Measurements from ENCODE around the gene FAM170B.

Gene FAM170B

DNA sequence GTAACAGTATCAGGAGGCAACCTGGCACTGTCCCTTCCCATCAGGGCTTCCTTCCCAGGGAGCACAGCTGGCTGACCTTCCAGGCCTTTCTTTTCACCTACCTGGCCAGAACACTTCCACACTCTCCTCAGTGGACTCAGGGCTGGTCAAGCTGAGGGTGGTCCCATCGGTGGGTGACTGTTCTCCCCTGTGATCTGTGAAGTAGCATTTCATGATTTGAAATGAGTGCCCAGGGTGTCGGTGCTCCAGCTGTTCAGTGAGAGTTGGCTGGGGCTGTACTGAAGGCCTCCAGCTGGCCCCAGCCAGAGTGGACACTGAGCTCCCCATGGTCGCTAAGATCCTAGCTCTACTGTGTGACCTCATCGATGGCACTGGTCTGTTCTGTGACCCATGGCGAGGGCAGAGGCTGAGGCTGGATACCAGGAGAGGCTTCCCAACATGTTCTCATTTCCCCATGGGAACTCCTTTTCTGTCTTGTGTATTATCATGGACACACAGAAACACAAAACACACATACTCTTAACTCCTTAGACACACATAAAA, at the start of gene FAM170B:
Gene FAM170B, minus strand, starts transcription at position 316 of the 543 bp plus-strand sequence. Its CDS starts 103 bp downstream, at position 213.
- peak within 1 kb of the TSS; percentile 21 for H3K27ac Mint-ChIP-seq
- no peak for DNase-seq (ENCODE audit: low spot score in 2 of 2)
- H3K9me3 Mint-ChIP-seq, result peaks cover 3% of the 10 kb centered on the region
- H3K36me3 Mint-ChIP-seq, result peaks cover 7% of the 10 kb centered on the region
- H3K4me3 Mint-ChIP-seq, result no peak within 1 kb of the TSS
- no peak for ATAC-seq (ENCODE audit: low read depth)
- peaks cover 10% of the 10 kb centered on the region for H3K27me3 Mint-ChIP-seq
- peaks cover 21% of the 10 kb centered on the region for H3K4me1 Mint-ChIP-seq

- Mint-ChIP-seq H3K4me3 (no peak overlapping the region), H3K27me3 (no peaks in the 10 kb centered on the region), H3K4me1 (peaks cover 73% of the 10 kb centered on the region), H3K36me3 (peaks cover 4% of the 10 kb centered on the region), H3K9me3 (peaks cover 2% of the 10 kb centered on the region), H3K27ac (peak overlapping the region; percentile 77)
- ATAC-seq (ENCODE audit: low read depth) (no peak), DNase-seq (ENCODE audit: low spot score in 2 of 2) (no peak)
Observed at GRCh38 chr10:49182776-49183175, 49.0 kb upstream of the FAM170B start.

DNA sequence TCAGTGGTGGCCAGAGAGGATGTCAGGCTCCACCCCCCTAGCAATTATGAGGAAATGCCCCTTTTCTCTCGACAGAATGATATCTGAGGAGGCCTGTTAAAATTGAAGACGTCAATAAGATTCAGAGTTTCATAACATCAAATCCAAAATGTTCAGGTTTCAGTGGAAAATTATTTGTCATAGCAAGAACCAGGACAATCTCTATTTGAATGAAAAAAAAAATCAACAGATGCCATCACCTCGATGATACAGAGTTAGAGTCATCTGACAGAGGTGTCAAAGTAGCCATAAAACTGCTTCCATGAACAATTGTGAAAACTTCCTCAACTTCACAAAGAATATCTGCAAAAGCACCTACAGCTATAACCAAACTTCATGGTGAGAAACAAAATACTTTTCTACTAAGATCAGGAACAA, 46.6 kb upstream of the FAM170B start:
- ATAC-seq (ENCODE audit: low read depth) (peak; percentile 63), DNase-seq (ENCODE audit: low spot score in 2 of 2) (no peak)
- peaks cover 73% of the 10 kb centered on the region for H3K4me1 Mint-ChIP-seq
- peak overlapping the region; percentile 21 for H3K4me3 Mint-ChIP-seq
- peak overlapping the region; percentile 90 for H3K27ac Mint-ChIP-seq
- H3K9me3 Mint-ChIP-seq, result no peaks in the 10 kb centered on the region
- no peaks in the 10 kb centered on the region for H3K27me3 Mint-ChIP-seq
- H3K36me3 Mint-ChIP-seq, result peaks cover 2% of the 10 kb centered on the region

DNA sequence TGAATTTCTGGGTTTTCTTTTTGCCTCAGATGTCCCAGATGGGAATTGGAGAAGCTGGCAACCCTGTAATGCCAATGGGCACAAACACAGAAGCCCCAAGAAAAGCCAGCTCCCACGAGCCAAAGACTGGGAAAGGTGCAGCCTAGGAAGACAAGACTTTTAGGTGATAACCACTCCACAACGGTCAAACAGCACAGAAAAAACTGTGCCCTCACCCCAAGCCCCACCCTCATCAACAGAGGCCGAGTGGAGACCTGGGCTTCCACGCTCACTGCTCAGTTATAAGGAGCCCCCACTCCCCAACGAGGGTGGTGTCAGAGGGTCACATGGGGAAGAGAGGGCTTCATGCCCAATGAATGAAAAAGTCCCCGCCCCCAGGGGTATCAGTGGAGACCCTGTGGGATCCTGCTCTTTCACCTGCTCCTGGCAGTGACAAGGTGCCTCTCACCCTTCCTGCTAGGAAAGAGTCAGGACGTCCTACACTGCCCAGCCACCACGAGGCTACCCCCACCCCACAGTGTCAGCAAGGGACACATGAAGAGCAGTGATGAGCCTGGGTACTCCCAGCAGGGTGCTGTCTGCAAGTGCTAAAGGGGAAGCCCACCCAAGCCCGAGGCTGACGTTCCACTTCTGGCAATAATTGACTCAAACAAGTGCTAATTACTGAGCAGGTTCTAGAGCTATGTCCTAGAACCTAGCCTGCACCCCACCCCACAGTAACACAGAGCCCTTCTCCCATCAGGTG, 46.0 kb upstream of the FAM170B start:
- Mint-ChIP-seq H3K4me1 (peaks cover 74% of the 10 kb centered on the region), H3K36me3 (peaks cover 2% of the 10 kb centered on the region), H3K27me3 (no peaks in the 10 kb centered on the region), H3K4me3 (peak overlapping the region; percentile 21), H3K9me3 (no peaks in the 10 kb centered on the region), H3K27ac (peak overlapping the region; percentile 90)
- no peak for ATAC-seq (ENCODE audit: low read depth)
- DNase-seq (ENCODE audit: low spot score in 2 of 2), result no peak

- Mint-ChIP-seq H3K4me3 (no peak overlapping the region), H3K27ac (peak overlapping the region; percentile 90), H3K9me3 (no peaks in the 10 kb centered on the region), H3K36me3 (peaks cover 2% of the 10 kb centered on the region), H3K27me3 (no peaks in the 10 kb centered on the region), H3K4me1 (peaks cover 72% of the 10 kb centered on the region)
- DNase-seq (ENCODE audit: low spot score in 2 of 2), result no peak
- ATAC-seq (ENCODE audit: low read depth), result peak; percentile 18
Observed at GRCh38 chr10:49178489-49179471, 45.0 kb upstream of the FAM170B start.

- DNase-seq (ENCODE audit: low spot score in 2 of 2) (no peak), ATAC-seq (ENCODE audit: low read depth) (peak; percentile 56)
- Mint-ChIP-seq H3K27ac (peak overlapping the region; percentile 90), H3K4me1 (peaks cover 78% of the 10 kb centered on the region), H3K4me3 (peak overlapping the region; percentile 49), H3K9me3 (no peaks in the 10 kb centered on the region), H3K27me3 (no peaks in the 10 kb centered on the region), H3K36me3 (peaks cover 2% of the 10 kb centered on the region)
Observed at GRCh38 chr10:49177391-49178355, 43.9 kb upstream of the FAM170B start.

- no peaks in the 10 kb centered on the region for H3K36me3 Mint-ChIP-seq
- ATAC-seq (ENCODE audit: low read depth) (no peak), DNase-seq (ENCODE audit: low spot score in 2 of 2) (no peak)
- no peaks in the 10 kb centered on the region for H3K27me3 Mint-ChIP-seq
- no peaks in the 10 kb centered on the region for H3K9me3 Mint-ChIP-seq
- peak overlapping the region; percentile 90 for H3K27ac Mint-ChIP-seq
- H3K4me3 Mint-ChIP-seq, result no peak overlapping the region
- peaks cover 83% of the 10 kb centered on the region for H3K4me1 Mint-ChIP-seq
Observed at GRCh38 chr10:49176310-49177268, 42.8 kb upstream of the FAM170B start.

DNA sequence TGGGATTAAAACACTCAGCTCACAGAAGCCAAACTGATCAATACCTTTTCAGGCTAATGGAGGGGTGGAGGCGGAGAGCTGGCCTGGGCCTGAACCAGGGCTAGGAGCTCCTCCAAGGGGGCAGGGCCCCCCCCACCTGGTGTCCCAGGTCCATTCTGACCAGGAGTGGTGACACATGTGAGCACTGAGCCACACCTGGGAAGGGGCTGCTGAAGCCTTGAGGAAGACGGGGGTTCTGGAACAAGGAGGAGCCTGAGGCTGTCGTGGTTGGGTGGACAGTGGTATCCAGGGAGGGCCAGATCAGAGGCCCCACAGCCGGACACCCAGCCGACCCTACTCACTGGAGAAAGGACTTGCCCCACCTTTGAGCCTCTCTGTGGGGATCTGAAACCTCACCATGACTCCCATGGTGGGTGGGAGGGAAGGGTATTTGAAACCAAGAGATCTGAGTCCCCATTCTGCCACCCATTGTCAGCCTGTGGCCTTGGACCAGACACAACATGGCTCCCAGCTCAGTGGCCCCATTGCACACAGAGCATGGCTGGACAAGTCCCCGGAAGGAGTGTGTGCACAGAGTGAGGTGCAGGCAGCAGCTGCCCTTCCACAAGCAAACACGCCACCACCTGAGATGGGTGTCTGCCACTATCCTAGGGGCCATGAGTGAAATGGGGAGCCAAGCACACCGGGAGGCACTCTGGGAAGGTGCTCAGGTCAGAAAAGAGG, 41.9 kb upstream of the FAM170B start:
- ATAC-seq (ENCODE audit: low read depth) (no peak), DNase-seq (ENCODE audit: low spot score in 2 of 2) (no peak)
- Mint-ChIP-seq H3K27me3 (no peaks in the 10 kb centered on the region), H3K4me3 (no peak overlapping the region), H3K4me1 (peaks cover 77% of the 10 kb centered on the region), H3K27ac (peak overlapping the region; percentile 90), H3K36me3 (no peaks in the 10 kb centered on the region), H3K9me3 (no peaks in the 10 kb centered on the region)

DNA sequence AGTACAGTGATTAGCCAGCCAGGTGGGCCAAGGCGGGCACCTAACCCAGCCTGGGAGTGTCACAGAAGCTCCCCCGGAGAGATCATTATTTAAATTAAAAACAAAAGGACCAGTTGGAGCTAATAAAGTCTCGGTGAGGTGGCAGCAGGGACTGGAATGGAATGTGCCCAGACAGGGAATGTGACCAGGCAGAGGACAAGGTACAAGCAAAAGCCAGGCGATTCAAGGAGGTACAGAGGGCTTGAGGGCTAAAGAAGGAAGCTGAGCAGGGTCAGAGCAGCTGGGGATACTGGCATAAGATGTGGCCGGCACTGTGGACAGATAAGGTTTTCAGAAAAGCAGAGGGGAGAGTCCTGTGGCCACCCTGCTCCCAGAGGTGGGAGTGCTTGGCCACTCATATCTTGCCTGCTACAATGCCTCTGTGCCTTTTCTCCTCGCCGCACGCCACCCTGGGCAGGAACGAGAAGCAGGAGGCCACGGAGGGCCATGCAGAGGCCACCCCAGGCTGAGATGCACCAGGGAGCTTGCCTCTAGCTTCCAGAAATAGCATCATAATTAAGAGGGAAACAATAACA, 41.2 kb upstream of the FAM170B start:
- Mint-ChIP-seq H3K9me3 (no peaks in the 10 kb centered on the region), H3K27ac (peak overlapping the region; percentile 35), H3K27me3 (no peaks in the 10 kb centered on the region), H3K4me1 (peaks cover 73% of the 10 kb centered on the region), H3K4me3 (no peak overlapping the region), H3K36me3 (no peaks in the 10 kb centered on the region)
- ATAC-seq (ENCODE audit: low read depth) (no peak), DNase-seq (ENCODE audit: low spot score in 2 of 2) (no peak)

DNA sequence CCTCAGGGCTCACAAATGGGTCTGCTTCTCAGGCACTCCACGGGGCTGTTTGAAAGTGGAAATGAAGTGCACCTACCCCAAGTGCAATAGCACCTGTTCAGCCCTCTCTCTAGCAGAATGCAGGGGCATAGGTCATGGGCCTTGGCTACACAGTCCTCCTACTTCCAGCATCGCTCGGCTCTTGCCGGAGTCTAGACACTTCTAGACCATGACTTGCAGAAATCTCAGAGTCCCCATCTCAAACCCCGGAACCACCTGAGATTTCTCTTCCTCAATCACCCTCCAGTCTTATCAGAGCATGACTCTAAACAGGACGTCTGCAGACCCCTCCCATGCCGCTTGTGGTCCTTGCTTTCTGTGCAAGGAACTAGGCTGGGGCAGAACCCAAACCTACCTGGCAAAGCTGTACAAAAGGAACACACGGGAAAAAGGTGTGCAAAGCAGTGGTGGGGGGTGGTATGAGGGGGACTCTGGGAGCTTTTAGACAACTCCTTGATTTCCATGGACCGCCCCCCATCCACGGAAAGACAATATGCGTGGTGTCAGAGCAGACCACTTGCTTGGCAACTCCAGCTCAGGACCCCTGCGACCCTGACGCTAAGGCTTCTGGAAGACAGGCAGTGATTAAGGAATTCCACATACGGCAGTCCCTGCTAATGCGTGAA, 40.6 kb upstream of the FAM170B start:
- ATAC-seq (ENCODE audit: low read depth) (peak; percentile 69), DNase-seq (ENCODE audit: low spot score in 2 of 2) (no peak)
- H3K36me3 Mint-ChIP-seq, result no peaks in the 10 kb centered on the region
- H3K27ac Mint-ChIP-seq, result peak overlapping the region; percentile 35
- H3K4me1 Mint-ChIP-seq, result peaks cover 72% of the 10 kb centered on the region
- peak overlapping the region; percentile 61 for H3K4me3 Mint-ChIP-seq
- H3K9me3 Mint-ChIP-seq, result no peaks in the 10 kb centered on the region
- no peaks in the 10 kb centered on the region for H3K27me3 Mint-ChIP-seq

- no peaks in the 10 kb centered on the region for H3K36me3 Mint-ChIP-seq
- peak overlapping the region; percentile 35 for H3K27ac Mint-ChIP-seq
- H3K27me3 Mint-ChIP-seq, result no peaks in the 10 kb centered on the region
- H3K9me3 Mint-ChIP-seq, result no peaks in the 10 kb centered on the region
- peak overlapping the region; percentile 61 for H3K4me3 Mint-ChIP-seq
- peaks cover 72% of the 10 kb centered on the region for H3K4me1 Mint-ChIP-seq
- DNase-seq (ENCODE audit: low spot score in 2 of 2) (no peak), ATAC-seq (ENCODE audit: low read depth) (no peak)
Observed at GRCh38 chr10:49173853-49174252, 40.0 kb upstream of the FAM170B start.
